H1 (cell line): Measurements from ENCODE around the gene MAPK8. TPM values are rescaled to one million over a fixed set of nuclear protein-coding genes. Genes with fewer than 3 reads are reported as not detected.
A peak's percentile ranks its signal among the peaks of the same experiment; 100 is the strongest.

ENCODE experiments used
- CTCF ChIA-PET: fragments of 300-600 bp; sonication (Branson Sonifier 250); formaldehyde crosslinking; loops from one replicate; lab custom pipeline; 2021; ENCODE audit not compliant: partially characterized antibody; lab: Charles Lee
- POLR2A ChIA-PET: fragments of 300-600 bp; sonication (Branson Sonifier 250); formaldehyde crosslinking; loops from one replicate; lab custom pipeline; 2021; ENCODE audit warnings: inconsistent platforms; ENCODE audit not compliant: partially characterized antibody; lab: Charles Lee
- DNase-seq, 2 experiments: peaks; one replicate each; pipeline versions ENCODE4 v3.0.0 to v3.0.0-alpha.2; 2010 to 2022; ENCODE audit warnings: low spot score in 2 of 2, low read depth in 1 of 2, mixed read lengths in 1 of 2
- FAIRE-seq: peaks from 2 replicates; lab custom pipeline; 2011; peaks lifted over from hg19 to GRCh38; lab: Jason Lieb, UNC
- H2AFZ ChIP-seq: 2 replicates; pipeline ENCODE4 v1.8.1; 2012; ENCODE audit warnings: low read length, inconsistent platforms
- H2AK5ac ChIP-seq: 2 replicates; pipeline ENCODE4 v1.6.1; 2013; ENCODE audit warnings: low read depth, low read length
- H2BK120ac ChIP-seq: replicated peaks from 2 replicates; pipeline ENCODE3; 2013; ENCODE audit warnings: low read depth, low read length, inconsistent platforms
- H2BK12ac ChIP-seq: 2 replicates; pipeline ENCODE4 v1.6.1; 2013; ENCODE audit warnings: low read depth, low read length
- H2BK15ac ChIP-seq: 2 replicates; pipeline ENCODE4 v1.6.1; 2013; ENCODE audit warnings: low read length
- H2BK20ac ChIP-seq: 2 replicates; pipeline ENCODE4 v1.6.1; 2013; ENCODE audit warnings: low read length
- H2BK5ac ChIP-seq: 2 replicates; pipeline ENCODE4 v1.6.1; 2013; ENCODE audit warnings: low read depth, low read length
- H3K14ac ChIP-seq: 2 replicates; pipeline ENCODE4 v1.6.1; 2013; ENCODE audit warnings: inconsistent platforms; ENCODE audit not compliant: insufficient read length
- H3K18ac ChIP-seq: 2 replicates; pipeline ENCODE4 v1.6.1; 2013; ENCODE audit warnings: low read length; ENCODE audit errors: extremely low read depth
- H3K23ac ChIP-seq: 2 replicates; pipeline ENCODE4 v1.6.1; 2013; ENCODE audit warnings: inconsistent platforms; ENCODE audit not compliant: insufficient read length
- H3K23me2 ChIP-seq: 2 replicates; pipeline ENCODE4 v1.6.1; 2013; ENCODE audit warnings: low read depth, low read length
- H3K27ac ChIP-seq: 2 replicates; pipeline ENCODE4 v1.6.1; 2011; ENCODE audit warnings: low read depth, low read length, inconsistent platforms
- H3K27me3 ChIP-seq, 4 experiments: replicated peaks in 1 of 4; 1 replicate in 1 of 4; 2 replicates in 3 of 4; pipeline versions ENCODE4 v1.6.1 to v1.8.1; 2011 to 2013; ENCODE audit warnings: low read length in 3 of 4, mild to moderate bottlenecking in 3 of 4, inconsistent platforms in 2 of 4, mixed read lengths in 2 of 4, moderate library complexity in 1 of 4; ENCODE audit not compliant: control insufficient read depth in 3 of 4, insufficient read depth in 3 of 4; ENCODE audit errors: extremely low read depth in 1 of 4
- H3K36me3 ChIP-seq, 4 experiments: 2 replicates each; pipeline versions ENCODE4 v1.6.1 to v1.8.1; 2011 to 2013; ENCODE audit warnings: mild to moderate bottlenecking in 4 of 4, low read length in 3 of 4, moderate library complexity in 2 of 4, control low read depth in 1 of 4, inconsistent platforms in 1 of 4; ENCODE audit not compliant: insufficient read depth in 4 of 4, control insufficient read depth in 2 of 4
- H3K4ac ChIP-seq: replicated peaks from 2 replicates; pipeline ENCODE3; 2013; ENCODE audit warnings: low read length, low read depth, mixed read lengths, inconsistent platforms; ENCODE audit not compliant: insufficient read length
- H3K4me1 ChIP-seq, 4 experiments: replicated peaks in 1 of 4; 1 replicate in 1 of 4; 2 replicates in 3 of 4; pipeline versions ENCODE4 v1.6.1 to v1.8.1; 2011 to 2013; ENCODE audit warnings: low read length in 3 of 4, inconsistent platforms in 2 of 4, mixed read lengths in 1 of 4; ENCODE audit not compliant: insufficient read depth in 4 of 4, control insufficient read depth in 3 of 4
- H3K4me2 ChIP-seq, 2 experiments: 2 replicates each; pipeline versions ENCODE4 v1.6.1 to v1.8.1; 2011 to 2013; ENCODE audit warnings: low read depth in 2 of 2, low read length in 2 of 2, control low read depth in 1 of 2, inconsistent platforms in 1 of 2, mild to moderate bottlenecking in 1 of 2; ENCODE audit not compliant: insufficient read depth in 1 of 2
- H3K4me3 ChIP-seq, 4 experiments: fragments of 200-600, 300-600 bp in 1 of 4; sonication (generic), shearing (Covaris generic), sonication (Bioruptor Twin) in 1 of 4; 2 replicates each; pipeline versions ENCODE4 v1.5.1 to v1.8.1; 2011 to 2016; ENCODE audit warnings: low read length in 4 of 4, low read depth in 3 of 4, control low read depth in 2 of 4, inconsistent platforms in 2 of 4, mild to moderate bottlenecking in 2 of 4, mixed read lengths in 1 of 4, moderate library complexity in 1 of 4; ENCODE audit not compliant: insufficient read depth in 2 of 4; ENCODE audit errors: extremely low read depth in 1 of 4
- H3K56ac ChIP-seq: replicated peaks from 2 replicates; pipeline ENCODE3; 2013; ENCODE audit warnings: low read depth, mild to moderate bottlenecking, mixed read lengths, low read length, inconsistent platforms; ENCODE audit not compliant: insufficient read length
- H3K79me1 ChIP-seq: 2 replicates; pipeline ENCODE4 v1.6.1; 2013; ENCODE audit warnings: low read depth, low read length, control low read depth
- H3K79me2 ChIP-seq, 2 experiments: 2 replicates each; pipeline versions ENCODE4 v1.6.1 to v1.8.1; 2012 to 2013; ENCODE audit warnings: low read length in 2 of 2, mild to moderate bottlenecking in 2 of 2, inconsistent platforms in 1 of 2; ENCODE audit not compliant: insufficient read depth in 2 of 2, control insufficient read depth in 1 of 2
- H3K9ac ChIP-seq, 4 experiments: replicated peaks in 1 of 4; 1 replicate in 1 of 4; 2 replicates in 3 of 4; pipeline versions ENCODE4 v1.6.1 to v1.8.1; 2011 to 2013; ENCODE audit warnings: low read depth in 3 of 4, low read length in 3 of 4, control low read depth in 2 of 4, mild to moderate bottlenecking in 2 of 4, moderate library complexity in 2 of 4, inconsistent platforms in 1 of 4; ENCODE audit errors: extremely low read depth in 1 of 4
- H3K9me3 ChIP-seq, 2 experiments: 2 replicates each; pipeline versions ENCODE4 v1.6.1 to v1.8.1; 2012 to 2013; ENCODE audit warnings: mild to moderate bottlenecking in 2 of 2, moderate library complexity in 2 of 2, control low read depth in 1 of 2, inconsistent platforms in 1 of 2, low read depth in 1 of 2, low read length in 1 of 2, mixed read lengths in 1 of 2; ENCODE audit not compliant: insufficient read depth in 2 of 2
- H4K20me1 ChIP-seq, 2 experiments: replicated peaks in 1 of 2; 2 replicates each; pipeline versions ENCODE3 to v1.8.1; 2011 to 2013; ENCODE audit warnings: inconsistent platforms in 2 of 2, low read length in 2 of 2, mild to moderate bottlenecking in 1 of 2; ENCODE audit not compliant: insufficient read depth in 2 of 2, control insufficient read depth in 1 of 2
- H4K5ac ChIP-seq: 2 replicates; pipeline ENCODE4 v1.6.1; 2013; ENCODE audit warnings: low read length, low read depth, mixed read lengths, inconsistent platforms; ENCODE audit not compliant: insufficient read length
- H4K8ac ChIP-seq: 2 replicates; pipeline ENCODE4 v1.8.0; 2013; ENCODE audit warnings: mild to moderate bottlenecking, moderate library complexity, low read length, inconsistent platforms; ENCODE audit not compliant: insufficient read depth; ENCODE audit errors: extremely low read depth
- H4K91ac ChIP-seq: replicated peaks from 2 replicates; pipeline ENCODE3; 2013; ENCODE audit warnings: low read length, mixed read lengths, inconsistent platforms; ENCODE audit not compliant: insufficient read length
- HDAC2 ChIP-seq, 2 experiments: fragments of 300-600 bp in 1 of 2; sonication (generic) in 1 of 2; IDR thresholded peaks; 2 replicates each; pipeline ENCODE4 v1.6.1; 2011 to 2012; ENCODE audit warnings: low read depth in 2 of 2, low read length in 2 of 2, mild to moderate bottlenecking in 2 of 2, moderate library complexity in 2 of 2, borderline replicate concordance in 1 of 2, inconsistent platforms in 1 of 2
- HDAC6 ChIP-seq: IDR thresholded peaks from one replicate; pipeline ENCODE4 v1.7.1; 2012; ENCODE audit warnings: low read depth, mild to moderate bottlenecking, inconsistent platforms, low read length, moderate library complexity
- PHF8 ChIP-seq: fragments of 200-600 bp; sonication (generic); conservative IDR thresholded peaks from 2 replicates; pipeline ENCODE4 v1.7.1; 2012; ENCODE audit warnings: low read depth, mild to moderate bottlenecking, inconsistent platforms, low read length, moderate library complexity
- POLR2A ChIP-seq, 2 experiments: IDR thresholded peaks; 1 replicate in 1 of 2; 2 replicates in 1 of 2; pipeline ENCODE4 v1.6.1; 2011; ENCODE audit warnings: low read depth in 2 of 2, low read length in 2 of 2, mild to moderate bottlenecking in 2 of 2; ENCODE audit errors: control extremely low read depth in 1 of 2
- RXRA ChIP-seq: IDR thresholded peaks from 2 replicates; pipeline ENCODE4 v1.6.1; 2011; ENCODE audit warnings: low read depth, mild to moderate bottlenecking, low read length, moderate library complexity; ENCODE audit not compliant: insufficient read depth
- SIN3A ChIP-seq, 2 experiments: IDR thresholded peaks in 1 of 2; conservative IDR thresholded peaks in 1 of 2; 2 replicates each; pipeline ENCODE4 v1.6.1; 2011 to 2012; ENCODE audit warnings: low read length in 2 of 2, improper control_type of control experiment in 1 of 2, low read depth in 1 of 2, mild to moderate bottlenecking in 1 of 2
- WGBS, 2 experiments: shearing (Covaris generic) in 1 of 2; methylation state at CpG; one replicate each; pipeline versions ENCODE4 v1.1.6 to v1.1.7; 2013 to 2015; ENCODE audit warnings: low lambda C conversion rate in 2 of 2, mixed read lengths in 2 of 2, inconsistent platforms in 1 of 2, low coverage in 1 of 2, missing lambda C conversion rate in 1 of 2; ENCODE audit not compliant: insufficient replicate concordance in 2 of 2, insufficient coverage in 1 of 2, insufficient read length in 1 of 2; ENCODE audit errors: extremely low coverage in 1 of 2, missing lambda C conversion rate in 1 of 2; 5-methylcytosine and 5-hydroxymethylcytosine counted together
- polyA plus RNA-seq, 7 experiments: library from polyadenylated mRNA; depleted of rRNA in 3 of 7; stranded (reverse) in 5 of 7; unstranded in 2 of 7; fragments of >200 nt in 5 of 7; fragments of 200-250 nt in 2 of 7; gene quantifications; 1 replicate in 5 of 7; 2 replicates in 1 of 7; 4 replicates in 1 of 7; pipeline versions ENCODE4 v1.2.1 to v1.2.3, GENCODE V29; 2011 to 2013; ENCODE audit warnings: missing spikeins in 2 of 7, mixed read lengths in 2 of 7
- total RNA-seq: library from RNA; stranded (reverse); fragmentation: NEBNext Ultra II Directional; extraction: Animal tissue kit (Norgen Biotek cat#: 25700); gene quantifications from 2 replicates; pipeline ENCODE4 v1.2.1, GENCODE V29; 2021
- TF ChIP-seq, protein P1 (sequence below): IDR thresholded peaks from 2 replicates; pipeline ENCODE4 v1.6.1; 2011; ENCODE audit warnings: low read length, improper control_type of control experiment

MAPK8 gene
- total and polyA plus RNA-seq, 2 of the 8 experiments (the other 6 are each of a cell fraction or from before 2014, with no cell fraction given), result 23.3 to 71.3 TPM

DNA sequence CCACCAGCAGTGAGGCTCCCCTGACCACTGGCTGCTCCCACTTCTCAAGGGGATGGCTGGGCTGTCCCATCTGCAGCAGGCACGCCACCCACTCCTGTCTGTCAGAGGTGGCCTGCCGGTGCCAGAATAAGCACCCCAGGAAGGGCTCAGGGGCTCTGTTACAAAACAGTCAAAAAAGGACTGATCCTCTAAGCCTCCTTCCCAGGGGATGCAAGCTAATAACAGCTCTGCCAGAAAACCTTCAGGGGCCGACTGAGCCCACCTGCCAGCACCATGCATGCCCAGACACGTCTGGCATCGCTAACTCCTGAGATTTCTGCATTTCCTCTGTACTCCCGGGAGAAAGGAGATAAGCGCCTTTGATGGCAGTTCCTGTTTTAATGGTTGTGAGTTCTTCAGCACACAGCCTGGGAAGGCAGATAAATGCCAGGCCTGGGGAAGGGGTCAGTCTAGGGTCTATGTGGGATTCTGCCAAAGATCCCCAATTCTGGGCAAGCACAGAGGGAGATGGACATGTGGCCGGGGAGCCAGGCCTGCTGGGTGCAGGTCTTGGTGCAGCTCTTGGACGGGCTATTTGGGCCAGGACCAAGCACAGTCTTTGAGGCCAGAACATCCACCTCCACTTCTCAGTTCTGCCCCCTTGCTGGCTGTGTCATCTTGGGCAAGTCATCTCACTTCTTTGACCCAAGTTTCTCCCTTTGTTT, 170.0 kb downstream of the MAPK8 start:
- H3K79me2 ChIP-seq, result no peaks in the 10 kb centered on the region
- no peak overlapping the region for H3K14ac ChIP-seq
- H3K56ac ChIP-seq, result no peak overlapping the region
- no peaks in the 10 kb centered on the region for H3K23me2 ChIP-seq
- H2BK120ac ChIP-seq, result peak overlapping the region; percentile 44
- H2BK15ac ChIP-seq, result no peak overlapping the region; the same call in 1 of the 2 replicates
- H3K36me3 ChIP-seq, result no peaks in the 10 kb centered on the region
- H3K9me3 ChIP-seq, result no peaks in the 10 kb centered on the region
- FAIRE-seq, result no peak
- H4K5ac ChIP-seq, result no peak overlapping the region
- no peak overlapping the region for H3K23ac ChIP-seq
- ChIA-PET CTCF (interaction anchor here (1.0 to 1.3 kb wide), 2 partner anchors 31 to 32 kb away, joined by 3 to 4 read pairs; no protein-coding TSS in a partner anchor), POLR2A (interaction anchor here (1.2 kb wide), 1 partner anchor 10 kb away, joined by 4 read pairs; no protein-coding TSS in a partner anchor)
- peak overlapping the region; percentile 92 for H3K4ac ChIP-seq
- H3K18ac ChIP-seq, result peak overlapping the region; percentile 88
- 85% methylated on average over 9 of the region's 9 CpGs; no CpG with 5 or more reads in 1 of the 2 experiments for WGBS, 2 experiments
- H2AK5ac ChIP-seq, result peak overlapping the region; percentile 82; the same call in 1 of the 2 replicates
- H4K20me1 ChIP-seq, result no peaks in the 10 kb centered on the region
- no peaks in the 10 kb centered on the region for H3K27me3 ChIP-seq
- peak overlapping the region; percentile 88 for H4K91ac ChIP-seq
- no peak overlapping the region for H3K9ac ChIP-seq
- H3K4me2 ChIP-seq, result no peak overlapping the region
- no peak overlapping the region for H3K4me3 ChIP-seq
- H3K4me1 ChIP-seq, result peaks cover 0 to 9% (median 1%) of the 10 kb centered on the region in 4 experiments; a peak in 3 of 7 replicates
- peak overlapping the region; percentile 98; the same call in 1 of the 2 replicates for H2BK12ac ChIP-seq
- H2BK5ac ChIP-seq, result peak overlapping the region; percentile 97
- 0 out of 2 replicates have a peak, but pooled peaks cover 2% of the 10 kb centered on the region for H3K79me1 ChIP-seq
- H2AFZ ChIP-seq, result no peak overlapping the region
- TF ChIP-seq PHF8, result no peak
- no peak for TF ChIP-seq RXRA
- TF ChIP-seq, protein P1, sequence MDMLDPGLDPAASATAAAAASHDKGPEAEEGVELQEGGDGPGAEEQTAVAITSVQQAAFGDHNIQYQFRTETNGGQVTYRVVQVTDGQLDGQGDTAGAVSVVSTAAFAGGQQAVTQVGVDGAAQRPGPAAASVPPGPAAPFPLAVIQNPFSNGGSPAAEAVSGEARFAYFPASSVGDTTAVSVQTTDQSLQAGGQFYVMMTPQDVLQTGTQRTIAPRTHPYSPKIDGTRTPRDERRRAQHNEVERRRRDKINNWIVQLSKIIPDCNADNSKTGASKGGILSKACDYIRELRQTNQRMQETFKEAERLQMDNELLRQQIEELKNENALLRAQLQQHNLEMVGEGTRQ, result no peak
- TF ChIP-seq HDAC6, result no peak
- 0 out of 3 replicates have a peak, but pooled peaks of 1 of the 2 experiments have one; percentile 40 for TF ChIP-seq POLR2A (IDR thresholded peaks at IDR 0.05; ENCODE audit: control extremely low read depth in 1 of 2, low read depth in 2 of 2, low read length in 2 of 2)
- TF ChIP-seq HDAC2 (IDR thresholded peaks at IDR 0.05; ENCODE audit: borderline replicate concordance in 1 of 2, low read depth in 2 of 2, low read length in 2 of 2), result no peak
- TF ChIP-seq SIN3A (conservative IDR thresholded peaks at IDR 0.05 in 1 of 2, IDR thresholded peaks at IDR 0.05 in 1 of 2; ENCODE audit: low read depth in 1 of 2, low read length in 2 of 2), result no peak
- DNase-seq, result peak in 1 of 2 experiments; percentile 42
- no peak overlapping the region for H3K27ac ChIP-seq
- H2BK20ac ChIP-seq, result peak overlapping the region; percentile 98; the same call in 1 of the 2 replicates
- H4K8ac ChIP-seq, result no peak overlapping the region; the same call in 1 of the 2 replicates
